NCI-H2196 treated with DMSO at 0.1 percent for 48 hours (cell line): ENCODE results near the gene HERC4.
"Not testable (repeated sequence)": the region's sequence is repeated elsewhere in the genome, so short reads cannot be mapped to it uniquely, and the experiment has no call there.

Experiments
- DNase-seq: peaks from one replicate; lab custom pipeline; 2025; ENCODE audit not compliant: unreplicated experiment; lab: John Stamatoyannopoulos, UW

Gene HERC4

DNA sequence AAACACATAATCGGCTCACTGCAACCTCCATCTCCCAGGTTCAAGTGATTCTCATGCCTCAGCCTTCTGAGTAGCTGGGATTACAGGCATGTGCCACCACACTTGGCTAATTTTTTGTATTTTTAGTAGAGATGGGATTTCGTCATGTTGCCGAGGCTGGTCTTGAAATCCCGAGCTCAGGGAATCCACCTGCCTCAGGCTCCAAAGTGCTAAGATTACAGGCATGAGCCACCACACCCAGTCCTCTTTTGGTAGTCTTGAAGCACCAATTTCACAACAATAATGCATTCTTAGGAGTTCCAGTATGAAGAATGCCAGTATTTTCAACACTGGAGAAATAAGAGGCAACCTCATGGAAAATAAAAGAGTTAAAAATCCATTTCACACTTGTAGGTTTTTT, 109.0 kb downstream of the HERC4 start:
- not testable (repeated sequence) for DNase-seq

DNA sequence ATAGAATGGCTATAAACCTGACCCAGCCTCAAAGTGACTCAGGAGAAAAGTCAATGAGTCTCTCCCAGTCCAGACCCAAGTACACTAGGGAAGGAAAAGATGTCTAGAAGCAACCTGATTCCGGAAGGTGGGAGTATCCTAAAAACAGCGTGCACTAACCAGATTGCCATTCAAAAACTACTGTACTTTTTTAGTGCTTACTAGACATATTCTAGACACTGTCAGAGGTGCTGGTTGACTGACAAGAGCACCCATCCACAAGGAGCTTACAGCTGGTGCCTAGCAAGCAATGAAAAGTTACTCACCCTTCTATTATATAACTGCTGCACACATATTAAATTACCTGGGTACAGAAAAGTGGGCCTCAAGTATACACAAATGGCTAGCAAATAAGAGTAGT, 109.6 kb downstream of the HERC4 start:
- DNase-seq = no peak

DNA sequence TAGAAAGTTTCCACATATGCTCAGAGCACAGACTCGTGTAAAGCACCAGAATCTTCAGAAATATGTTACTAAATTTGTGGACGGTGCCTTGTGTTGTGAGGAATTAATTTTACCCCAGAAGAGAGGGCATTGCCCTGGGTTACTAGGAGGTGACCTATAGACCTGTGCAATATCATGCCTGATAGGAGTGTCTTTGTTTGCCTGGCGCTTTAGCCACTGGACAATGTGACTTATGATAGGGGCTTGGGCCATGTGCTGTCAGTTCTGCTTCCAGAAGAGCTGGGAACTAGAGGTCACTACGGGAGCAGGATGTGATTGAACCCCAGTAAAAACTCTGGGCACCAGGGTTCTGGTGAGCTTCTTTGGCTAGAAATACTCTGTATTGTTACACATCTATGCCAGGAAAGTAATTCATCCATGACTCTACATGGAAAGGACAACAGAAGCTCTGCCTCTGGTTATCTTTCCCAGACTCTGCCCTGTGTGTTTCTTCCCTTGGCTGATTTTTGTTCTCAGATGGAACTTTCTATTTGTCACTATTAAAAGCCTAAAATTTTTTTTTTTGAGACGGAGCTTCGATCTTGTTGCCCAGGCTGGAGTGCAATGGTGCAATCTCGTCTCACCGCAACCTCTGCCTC, 115.1 kb downstream of the HERC4 start:
- DNase-seq = no peak

DNA sequence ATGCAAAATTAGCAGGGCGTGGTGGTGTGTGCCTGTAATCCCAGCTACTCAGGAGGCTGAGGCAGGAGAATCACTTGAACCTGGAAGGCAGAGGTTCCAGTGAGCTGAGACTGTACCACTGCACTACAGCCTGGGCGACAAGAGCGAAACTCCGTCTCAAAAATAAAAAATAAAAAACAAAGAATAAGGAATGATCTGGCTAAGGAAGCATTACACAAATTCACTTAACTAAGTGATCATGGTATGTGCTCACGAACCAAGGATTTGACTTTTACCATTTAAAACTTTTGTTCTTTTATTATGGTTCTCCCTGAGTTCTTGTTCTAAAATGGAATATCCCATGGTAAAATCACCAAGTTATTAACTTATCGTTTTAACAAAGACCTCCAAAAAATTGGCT, 119.5 kb downstream of the HERC4 start:
- no peak for DNase-seq

DNA sequence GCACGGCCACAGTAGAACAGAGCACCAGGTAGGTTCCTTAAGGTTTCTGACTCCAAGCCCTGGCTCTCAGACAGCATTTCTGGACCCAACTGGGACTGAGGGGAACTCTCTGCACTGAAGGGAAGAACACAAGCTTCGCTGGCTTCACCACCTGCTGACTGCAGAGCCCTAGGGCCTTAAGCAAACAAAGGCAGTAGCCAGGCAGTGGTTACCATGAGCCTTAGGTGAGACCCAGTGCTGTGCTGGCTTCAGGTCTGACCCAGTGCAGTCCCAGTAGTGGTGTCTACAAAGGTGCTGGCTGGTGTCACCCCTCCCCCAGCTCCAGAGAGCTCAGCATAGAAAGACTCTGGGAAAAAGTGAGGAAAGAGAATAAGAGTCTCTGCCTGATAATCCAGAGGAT, 131.2 kb downstream of the HERC4 start:
- no peak for DNase-seq

DNA sequence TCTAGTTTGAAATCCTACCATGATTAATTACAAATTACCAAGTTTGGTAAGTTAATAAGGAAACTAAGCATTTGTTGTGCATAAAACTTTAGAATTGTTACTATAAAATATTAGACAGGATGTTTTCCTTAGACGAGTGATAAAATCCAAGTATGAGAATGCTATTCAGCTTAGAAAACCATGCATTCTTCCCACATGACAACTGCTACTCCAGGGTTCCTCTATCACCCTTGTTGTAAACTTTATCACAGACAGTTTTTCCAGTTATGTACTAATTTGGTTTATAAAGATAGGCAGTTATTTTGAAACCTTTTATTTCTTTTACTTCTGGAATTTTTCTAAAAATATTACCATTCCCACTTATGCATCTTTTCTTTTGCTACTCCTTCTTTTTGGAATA, 138.7 kb downstream of the HERC4 start:
- DNase-seq = no peak

DNA sequence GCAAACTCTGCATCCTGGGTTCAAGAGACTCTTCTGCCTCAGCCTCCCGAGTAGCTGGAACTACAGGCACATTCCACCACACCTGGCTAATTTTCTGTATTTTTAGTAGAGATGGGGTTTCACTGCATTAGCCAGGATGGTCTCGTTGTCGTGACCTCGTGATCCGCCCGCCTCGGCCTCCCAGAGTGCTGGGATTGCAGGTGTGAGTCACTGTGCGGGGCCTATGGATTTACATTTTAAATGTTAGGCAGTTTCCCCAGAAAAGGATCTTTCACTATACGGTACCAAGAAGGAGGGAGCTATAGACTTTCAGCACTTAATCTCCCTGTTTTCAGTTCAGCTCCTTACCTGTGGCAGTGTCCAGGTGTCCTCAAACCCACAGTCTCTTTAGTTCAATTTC, 139.9 kb downstream of the HERC4 start:
- no peak for DNase-seq

DNA sequence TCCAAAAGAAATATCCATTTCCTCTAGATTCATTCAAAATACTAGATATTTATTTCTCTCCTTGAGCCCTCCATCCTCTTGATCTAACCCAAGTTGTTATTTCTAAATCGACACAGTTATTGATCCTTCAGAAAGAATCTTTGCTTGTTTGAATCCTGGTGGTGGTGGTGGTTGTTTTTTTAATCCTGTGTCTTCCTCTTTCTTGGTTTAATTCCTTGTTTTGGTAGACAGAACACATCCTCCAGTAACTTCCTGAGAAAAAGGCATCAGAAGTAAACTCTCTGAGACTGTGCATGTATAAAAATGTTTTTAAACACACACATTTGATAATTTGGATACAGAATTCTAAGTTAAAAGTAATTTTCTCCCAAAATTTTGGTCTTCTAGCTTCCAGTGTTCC, 140.7 kb downstream of the HERC4 start:
- DNase-seq = no peak

DNA sequence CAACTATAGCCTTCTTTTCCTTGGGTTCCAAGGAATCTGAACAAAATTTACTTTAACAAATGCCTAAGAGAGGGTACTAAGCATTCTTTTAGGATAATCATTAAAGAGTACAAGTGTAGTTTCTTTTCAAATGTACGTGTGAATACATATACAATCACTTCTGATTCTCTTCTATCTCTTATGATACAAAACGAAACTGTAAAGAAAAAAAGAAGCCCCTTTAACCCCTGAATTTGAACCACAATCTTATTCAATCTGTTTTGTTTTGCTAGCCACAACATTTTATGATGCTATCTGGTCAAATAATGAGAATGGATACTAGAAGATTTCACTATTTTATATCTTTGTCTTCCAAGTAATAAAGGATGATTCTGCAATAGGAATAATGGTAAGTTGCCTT, 141.9 kb downstream of the HERC4 start:
- DNase-seq = no peak

DNA sequence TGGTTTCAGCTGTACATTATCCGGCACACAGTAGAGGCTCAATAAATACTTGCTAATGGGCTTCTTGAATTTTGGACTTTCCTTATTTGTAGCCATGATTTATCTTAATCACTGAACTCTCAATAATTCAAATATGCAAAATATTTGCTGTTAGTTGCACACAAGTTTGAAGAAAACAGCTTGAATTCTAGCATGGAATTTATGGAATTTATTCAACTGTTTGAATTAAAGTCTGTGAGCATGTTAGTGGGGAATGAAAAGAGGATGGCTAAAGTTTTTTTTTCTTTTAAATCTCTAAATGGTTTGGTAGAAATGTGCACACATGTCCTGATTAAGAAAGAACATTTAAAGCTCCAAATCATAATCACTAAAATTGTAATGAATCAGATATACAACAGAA, 148.1 kb downstream of the HERC4 start:
- no peak for DNase-seq

DNA sequence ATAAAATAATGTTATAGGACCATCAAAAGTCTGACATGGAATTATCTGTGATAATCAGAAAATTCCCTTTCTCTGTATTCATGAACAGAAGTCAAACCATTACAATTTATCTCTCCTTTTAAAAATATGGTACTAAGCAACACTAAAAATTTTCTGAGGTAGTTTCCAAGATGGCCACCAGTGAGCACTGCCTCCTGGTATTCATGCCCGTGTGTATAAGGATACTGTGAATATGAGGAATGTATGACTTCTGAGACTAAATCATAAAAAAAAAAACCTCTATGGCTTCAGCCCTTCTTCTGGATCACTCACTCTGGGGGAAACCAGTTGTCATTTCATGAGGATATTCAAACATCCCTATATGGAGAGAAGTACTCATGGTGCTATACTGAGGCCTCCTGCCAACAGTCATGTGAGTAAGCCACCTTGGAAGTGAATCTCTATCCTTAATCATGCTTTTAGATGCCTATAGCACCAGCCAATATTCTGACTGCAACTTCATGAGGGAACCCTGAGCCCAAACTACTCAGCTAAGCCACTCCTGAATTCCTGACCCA, 149.6 kb downstream of the HERC4 start:
- DNase-seq = no peak

DNA sequence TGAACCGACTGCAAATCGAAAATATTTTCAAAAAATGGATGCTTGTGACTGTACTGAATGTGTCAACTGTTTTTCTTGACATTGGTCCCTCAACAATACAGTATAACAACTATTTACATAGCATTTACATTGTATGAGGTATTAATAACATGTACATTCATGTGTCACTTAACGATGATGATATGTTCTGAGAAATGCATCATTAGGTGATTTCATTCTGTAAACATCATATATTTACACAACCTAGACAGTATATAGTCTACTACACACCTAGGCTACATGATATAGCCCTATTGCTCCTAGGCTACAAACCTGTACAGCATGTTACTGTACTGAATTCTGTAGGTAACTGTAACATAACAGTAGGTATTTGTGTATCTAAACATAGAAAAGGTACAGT, 150.9 kb downstream of the HERC4 start:
- DNase-seq = no peak

DNA sequence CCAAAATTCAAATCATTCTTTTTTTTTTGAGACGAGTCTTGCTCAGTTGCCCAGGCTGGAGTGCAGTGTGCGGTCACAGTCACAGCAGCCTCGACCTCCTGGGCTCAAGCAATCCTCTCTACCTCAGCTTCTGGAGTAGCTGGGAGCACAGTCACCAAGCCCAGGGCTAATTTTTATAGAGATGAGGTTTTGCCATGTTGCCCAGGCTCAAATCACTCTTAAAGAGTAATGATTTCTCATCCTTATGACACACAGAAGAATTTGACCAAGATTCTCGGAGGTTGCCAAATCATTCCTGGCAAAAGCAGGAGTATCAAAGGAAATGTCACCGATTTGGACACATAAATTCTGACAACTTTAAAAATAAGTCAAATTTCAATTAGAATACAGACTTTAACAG, 151.5 kb downstream of the HERC4 start:
- no peak for DNase-seq

DNA sequence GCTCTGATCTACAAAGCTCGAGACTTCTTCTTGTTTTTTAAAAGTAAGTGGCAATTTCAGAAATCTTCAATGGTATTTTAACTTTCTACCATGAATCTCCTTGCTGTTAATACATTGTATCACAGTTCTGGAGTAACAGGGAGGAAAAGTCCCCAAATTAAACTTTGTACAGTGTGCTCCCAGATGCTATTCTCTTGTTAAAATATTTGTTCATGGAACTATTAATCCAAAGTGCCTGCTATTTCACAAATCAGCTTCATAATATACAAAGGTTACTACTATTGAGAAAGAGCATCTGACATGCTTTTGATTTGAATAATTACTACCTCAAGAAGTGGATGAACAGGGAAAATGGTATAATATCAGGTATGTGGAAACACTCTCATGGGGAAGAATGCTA, 154.0 kb downstream of the HERC4 start:
- no peak for DNase-seq

DNA sequence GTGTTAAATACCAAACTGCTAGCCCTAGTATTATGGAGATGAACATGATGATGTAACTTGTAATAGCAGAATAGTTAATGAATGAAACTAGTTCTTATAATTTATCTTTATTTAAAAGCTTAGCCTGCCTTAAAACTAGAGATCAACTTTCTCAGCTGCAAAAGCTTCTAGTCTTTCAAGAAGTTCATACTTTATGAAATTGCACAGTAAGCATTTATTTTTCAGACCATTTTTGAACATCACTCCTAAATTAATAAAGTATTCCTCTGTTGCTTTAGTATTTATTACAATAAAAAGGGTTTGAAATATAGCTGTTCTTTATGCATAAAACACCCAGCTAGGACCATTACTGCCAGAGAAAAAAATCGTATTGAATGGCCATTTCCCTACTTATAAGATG, 157.4 kb downstream of the HERC4 start:
- no peak for DNase-seq

DNA sequence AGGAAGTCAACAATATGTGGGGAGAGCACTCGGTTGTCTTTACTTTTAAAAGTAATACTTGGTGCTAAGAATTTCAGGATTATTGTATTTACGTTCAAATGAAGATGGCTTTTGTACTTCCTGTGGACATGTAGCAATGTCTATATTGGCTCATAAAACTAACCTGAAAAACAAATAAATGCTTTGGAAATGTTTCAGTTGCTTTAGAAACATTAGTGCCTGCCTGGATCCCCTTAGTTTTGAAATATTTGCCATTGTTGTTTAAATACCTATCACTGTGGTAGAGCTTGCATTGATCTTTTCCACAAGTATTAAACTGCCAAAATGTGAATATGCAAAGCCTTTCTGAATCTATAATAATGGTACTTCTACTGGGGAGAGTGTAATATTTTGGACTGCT, 157.9 kb downstream of the HERC4 start:
- DNase-seq = no peak

DNA sequence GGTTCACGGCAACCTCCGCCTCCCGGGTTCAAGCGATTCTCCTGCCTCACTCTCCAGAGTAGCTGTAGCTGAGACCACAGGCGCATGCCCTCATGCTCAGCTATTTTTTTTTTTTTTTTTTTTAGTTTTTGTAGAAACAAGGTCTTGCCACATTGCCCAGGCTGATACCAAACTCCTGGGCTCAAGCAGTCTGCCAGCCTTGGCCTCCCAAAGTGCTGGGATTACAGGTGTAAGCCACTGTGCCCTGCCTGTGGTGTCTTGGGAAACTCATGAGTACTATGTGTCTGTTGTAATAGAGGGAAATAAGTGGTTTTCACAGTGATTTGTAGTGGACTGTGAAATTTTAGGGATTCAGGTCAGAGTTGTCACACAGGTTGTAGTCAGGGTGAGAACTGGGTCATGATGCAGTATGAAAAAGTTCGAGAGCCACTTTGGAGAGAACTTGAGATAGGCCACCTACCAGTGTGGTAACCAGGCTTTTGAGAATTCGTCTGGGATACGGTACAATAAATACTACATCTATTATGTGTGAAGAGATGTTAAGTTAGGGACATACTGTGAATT, 160.2 kb downstream of the HERC4 start:
- no peak for DNase-seq

DNA sequence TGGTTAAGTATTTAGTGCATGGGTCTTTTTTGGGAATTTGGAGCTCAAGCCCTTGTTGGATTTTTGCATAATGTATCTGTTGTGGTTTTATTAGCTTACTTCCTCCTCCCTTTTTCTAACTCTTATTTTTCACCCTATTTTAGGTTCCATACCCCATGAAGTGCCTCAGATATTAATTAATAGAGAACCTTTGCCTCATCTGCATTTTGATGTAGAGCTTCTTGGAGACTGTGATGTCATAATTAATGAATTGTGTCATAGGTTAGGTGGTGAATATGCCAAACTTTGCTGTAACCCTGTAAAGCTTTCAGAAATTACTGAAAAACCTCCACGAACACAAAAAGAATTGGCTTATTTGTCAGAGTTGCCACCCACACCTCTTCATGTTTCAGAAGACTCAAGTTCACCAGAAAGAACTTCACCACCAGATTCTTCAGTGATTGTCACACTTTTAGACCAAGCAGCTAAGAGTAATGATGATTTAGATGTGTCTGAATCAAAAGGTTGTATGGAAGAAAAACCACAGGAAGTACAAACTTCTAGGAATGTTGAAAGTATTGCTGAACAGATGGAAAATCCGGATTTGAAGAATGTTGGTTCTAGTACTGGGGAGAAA, 162.6 kb downstream of the HERC4 start:
- DNase-seq = no peak

DNA sequence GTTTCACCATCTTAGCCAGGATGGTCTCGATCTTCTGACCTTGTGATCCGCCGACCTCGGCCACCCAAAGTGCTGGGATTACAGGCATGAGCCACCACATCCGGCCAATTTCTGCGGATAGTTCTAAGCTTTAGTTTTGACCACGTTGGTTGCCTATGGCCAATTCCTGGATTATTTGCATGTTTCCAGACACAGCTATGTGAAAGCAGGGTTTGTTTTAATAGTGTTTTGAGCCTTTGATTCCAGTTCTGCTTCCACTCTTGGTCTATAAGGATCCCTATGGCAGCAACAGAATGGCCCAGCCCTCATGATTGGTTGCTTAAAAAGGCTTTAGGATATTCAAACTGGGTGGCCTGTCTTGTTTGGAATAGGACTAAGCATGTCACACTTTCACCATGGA, 171.5 kb downstream of the HERC4 start:
- DNase-seq = no peak

DNA sequence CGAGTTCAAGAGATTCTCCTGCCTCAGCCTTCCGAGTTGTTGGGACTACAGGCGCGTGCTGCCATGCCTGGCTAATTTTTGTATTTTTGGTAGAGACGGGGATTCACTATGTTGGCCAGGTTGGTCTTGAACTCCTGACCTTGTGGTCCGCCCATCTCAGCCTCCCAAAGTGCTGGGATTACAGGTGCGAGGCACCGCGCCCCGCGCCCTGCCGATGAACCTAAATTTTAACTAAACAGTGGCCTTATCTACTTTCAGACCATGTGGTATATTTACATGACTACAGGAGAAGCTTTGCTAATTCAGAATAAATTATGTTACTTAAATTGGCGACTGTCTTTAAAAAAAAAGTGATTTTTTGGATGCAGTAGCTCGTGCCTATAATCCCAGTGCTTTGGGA, 181.4 kb downstream of the HERC4 start:
- DNase-seq = no peak

DNA sequence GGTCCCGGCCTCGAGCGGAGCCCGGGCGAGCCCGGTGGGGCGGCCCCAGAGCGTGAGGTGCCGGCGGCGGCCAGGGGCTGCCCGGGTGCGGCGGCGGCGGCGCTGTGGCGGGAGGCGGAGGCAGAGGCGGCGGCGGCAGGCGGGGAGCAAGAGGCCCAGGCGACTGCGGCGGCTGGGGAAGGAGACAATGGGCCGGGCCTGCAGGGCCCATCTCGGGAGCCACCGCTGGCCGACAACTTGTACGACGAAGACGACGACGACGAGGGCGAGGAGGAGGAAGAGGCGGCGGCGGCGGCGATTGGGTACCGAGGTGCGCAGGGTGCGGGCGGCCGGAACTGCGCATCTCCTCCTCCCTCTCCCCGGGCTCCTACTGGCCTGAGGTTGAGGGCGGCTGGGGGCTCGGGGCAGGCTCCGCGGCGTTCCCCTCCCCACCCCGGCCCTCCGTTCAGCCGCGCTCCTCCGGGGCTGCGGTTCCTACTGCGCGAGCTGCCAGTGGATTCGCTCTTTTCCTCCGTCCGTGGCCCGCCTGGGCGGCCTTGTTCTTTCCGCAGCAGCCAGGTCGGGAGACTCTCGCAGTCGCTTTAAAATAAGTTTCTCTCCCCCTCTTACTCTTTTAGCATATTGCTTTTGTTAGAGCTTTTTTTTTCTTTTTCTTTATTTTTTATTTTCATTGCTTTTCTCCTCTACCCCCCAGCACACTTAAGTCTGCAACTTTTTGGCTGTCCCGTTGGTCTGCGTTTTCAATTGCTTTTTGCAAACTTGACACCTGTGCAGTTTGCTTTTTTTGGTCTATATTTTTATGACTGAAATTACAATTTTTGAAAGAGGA, 190.0 kb downstream of the HERC4 start:
- DNase-seq = peak; percentile 8

DNA sequence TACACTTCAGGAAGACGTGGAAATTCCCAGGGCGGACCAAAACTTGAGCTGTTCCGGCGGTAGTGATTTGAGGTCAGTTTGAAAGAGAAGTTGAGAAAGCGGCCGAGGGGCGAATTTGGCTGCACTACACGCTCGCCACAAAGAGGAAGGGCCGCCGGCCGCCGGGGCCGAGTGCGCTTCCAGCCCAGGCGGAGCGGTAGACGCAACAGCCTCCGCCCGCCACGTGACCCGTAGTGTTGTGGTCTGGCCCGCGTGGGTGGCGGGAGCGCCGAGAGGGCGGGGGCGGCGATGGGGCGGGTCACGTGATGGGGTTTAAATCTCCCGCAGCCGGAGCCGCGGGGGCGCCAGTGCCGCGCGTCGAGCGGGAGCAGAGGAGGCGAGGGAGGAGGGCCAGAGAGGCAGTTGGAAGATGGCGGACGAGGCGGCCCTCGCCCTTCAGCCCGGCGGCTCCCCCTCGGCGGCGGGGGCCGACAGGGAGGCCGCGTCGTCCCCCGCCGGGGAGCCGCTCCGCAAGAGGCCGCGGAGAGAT, 190.7 kb downstream of the HERC4 start, which contains the start of gene SIRT1:
TSS of gene SIRT1 (plus strand) at position 344 of the 529 bp plus-strand sequence. CDS start at position 410, 66 bp downstream.
- DNase-seq = peak; percentile 75
